Thyroid gland (tissue), 4 donors: Measurements from ENCODE around the gene TXNL4A. TPM values are rescaled to one million over a fixed set of nuclear protein-coding genes. Genes with fewer than 3 reads are reported as not detected.

ENCODE experiments used
- DNase-seq, 2 donors: peaks; one replicate each; pipeline ENCODE4 v3.0.0-alpha.2; 2019
- H3K27ac ChIP-seq, 3 donors: fragments of 200-600 bp; sonication (generic); 1 replicate in 2 of 3; 2 replicates in 1 of 3; pipeline ENCODE4 v1.5.1; 2016 to 2019; ENCODE audit warnings: mild to moderate bottlenecking in 1 of 3, moderate library complexity in 1 of 3
- H3K27me3 ChIP-seq: fragments of 200-600 bp; sonication (generic); one replicate; pipeline ENCODE4 v1.5.1; 2019
- H3K36me3 ChIP-seq, 2 donors: fragments of 200-600 bp; sonication (generic); one replicate each; pipeline ENCODE4 v1.5.1; 2016 to 2019
- H3K4me1 ChIP-seq, 2 donors: fragments of 200-600 bp; sonication (generic); one replicate each; pipeline ENCODE4 v1.5.1; 2017 to 2019
- H3K4me3 ChIP-seq, 3 donors: fragments of 200-600 bp; sonication (generic); replicated peaks in 1 of 3; 1 replicate in 2 of 3; 2 replicates in 1 of 3; pipeline ENCODE4 v1.5.1; 2016; ENCODE audit warnings: mild to moderate bottlenecking in 1 of 3
- H3K9me3 ChIP-seq: fragments of 200-600 bp; sonication (generic); one replicate; pipeline ENCODE4 v1.5.1; 2017
- CTCF ChIP-seq, 6 experiments: fragments of 200-600 bp in 3 of 6; fragments of 450-650 bp in 3 of 6; sonication (generic) in 3 of 6; IDR thresholded peaks; one replicate each; pipeline ENCODE4 v1.5.1; 2016 to 2019; ENCODE audit warnings: antibody characterized with exemption in 6 of 6, mild to moderate bottlenecking in 2 of 6, inconsistent platforms in 1 of 6, moderate library complexity in 1 of 6
- POLR2A ChIP-seq, 2 donors: fragments of 450-650 bp; IDR thresholded peaks; one replicate each; pipeline ENCODE4 v1.6.1; 2017; ENCODE audit warnings: antibody characterized with exemption in 2 of 2, mild to moderate bottlenecking in 2 of 2, moderate library complexity in 1 of 2
- WGBS, 2 donors: methylation state at CpG; one replicate each; pipeline ENCODE4 v1.1.5; 2017; 5-methylcytosine and 5-hydroxymethylcytosine counted together
- intact Hi-C: fragments of 100-400 bp; cut with DNase I; formaldehyde crosslinking; loops from one replicate; pipeline ENCODE4 v1.15.1; 2023
- total RNA-seq, 4 donors: library from RNA; depleted of rRNA; stranded (reverse); fragments of >200 nt; gene quantifications; one replicate each; pipeline ENCODE4 v1.2.3, GENCODE V29; 2016

TXNL4A gene
- total RNA-seq: 10 to 100 TPM; 22.9 to 37.4 (median 30.2) TPM

DNA sequence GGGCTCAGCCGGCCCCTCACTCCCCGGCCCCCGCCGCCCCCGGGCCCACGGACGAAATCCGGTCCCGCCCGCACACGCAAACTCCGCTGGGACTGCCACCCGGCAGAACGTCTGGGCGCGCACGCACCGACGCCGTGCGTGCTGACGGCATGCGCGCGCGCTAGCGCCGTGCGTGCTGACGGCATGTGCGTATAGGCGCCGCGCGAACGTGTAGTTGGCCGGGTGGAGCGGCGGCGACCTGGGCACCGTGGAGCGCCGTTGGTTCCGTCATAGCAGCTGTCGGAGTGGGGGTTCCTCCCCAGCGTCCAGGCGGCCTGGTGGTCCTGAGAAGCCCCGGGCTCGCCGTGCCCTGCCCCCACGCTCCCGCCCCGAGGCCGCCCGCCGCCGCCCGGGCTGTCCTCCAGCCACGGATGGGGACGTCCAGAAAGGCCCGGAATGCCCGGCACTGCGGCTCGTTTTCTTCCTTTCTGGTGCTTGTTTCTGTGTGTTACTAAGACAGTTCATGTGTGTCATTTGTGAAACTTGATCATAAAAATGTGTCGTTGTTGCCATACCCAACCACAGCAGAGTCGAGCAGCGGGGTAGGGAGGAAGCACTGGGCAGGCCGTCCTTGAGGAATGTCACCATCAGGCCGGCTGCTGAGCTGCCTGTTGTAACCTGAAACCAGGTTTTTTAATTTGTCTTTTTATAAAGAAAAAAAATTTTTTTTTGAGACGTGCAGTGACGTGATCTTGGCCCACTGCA lies at the start of gene TXNL4A:
TSS of gene TXNL4A (minus strand) at position 113 of the 744 bp plus-strand sequence. CDS start 171 bp downstream, outside the sequence.
- intact Hi-C loops: no loop called here
- WGBS, 2 donors: 0 to 1% methylated on average over 20 to 28 of the region's 71 CpGs
- peak; percentile 81 to 84 for DNase-seq

GRCh38 chr18:80037300-80037699 lies 48.9 kb upstream of the TXNL4A start:
- TF ChIP-seq POLR2A (IDR thresholded peaks at IDR 0.05): no peak
- TF ChIP-seq CTCF (IDR thresholded peaks at IDR 0.05): no peak
- DNase-seq: no peak
- WGBS, 2 donors: 97 to 98% methylated on average over 12 of the region's 12 CpGs

More for the DNA sequence above, at the start of gene TXNL4A:
- H3K9me3 ChIP-seq: no peaks in the 10 kb centered on the region
- peaks cover 0 to 4% of the 10 kb centered on the region in 2 donors for H3K36me3 ChIP-seq
- no peak for TF ChIP-seq CTCF (IDR thresholded peaks at IDR 0.05)
- peak; percentile 40 to 89 for TF ChIP-seq POLR2A (IDR thresholded peaks at IDR 0.05)
- H3K4me3 ChIP-seq: peak within 1 kb of the TSS; percentile 78 to 93 (median 92)
- peaks cover 19% of the 10 kb centered on the region in 2 donors for H3K4me1 ChIP-seq
- H3K27me3 ChIP-seq: no peaks in the 10 kb centered on the region
- H3K27ac ChIP-seq: peak within 1 kb of the TSS; percentile 94 to 97 (median 97)

DNA sequence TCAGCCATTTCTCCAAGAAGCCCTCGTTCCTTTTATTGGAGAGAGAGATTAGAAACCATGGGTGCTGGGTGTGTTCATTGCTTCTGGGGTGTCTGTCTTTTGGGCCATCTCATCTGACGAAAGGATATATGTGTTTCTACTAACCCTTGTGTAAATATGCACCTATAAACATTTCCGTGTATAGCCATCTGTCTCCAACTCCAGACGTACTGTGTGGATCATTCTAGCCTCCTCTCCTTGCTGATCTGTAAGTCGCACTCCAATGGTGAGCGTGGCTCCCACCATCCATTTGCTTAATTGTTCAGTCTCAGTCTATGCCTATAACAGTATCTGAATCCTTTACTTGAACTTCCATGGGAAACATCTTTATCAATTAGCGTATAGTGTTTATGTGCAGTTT lies 47.6 kb upstream of the TXNL4A start:
- TF ChIP-seq CTCF (IDR thresholded peaks at IDR 0.05): no peak
- TF ChIP-seq POLR2A (IDR thresholded peaks at IDR 0.05): no peak
- intact Hi-C loops: no loop called here
- Histone ChIP-seq H3K9me3 (no peaks in the 10 kb centered on the region), H3K4me3 (no peak overlapping the region), H3K4me1 (peaks cover 9 to 14% of the 10 kb centered on the region in 2 donors), H3K27ac (no peak overlapping the region), H3K36me3 (peaks cover 0 to 7% of the 10 kb centered on the region in 2 donors), H3K27me3 (no peaks in the 10 kb centered on the region)
- no peak for DNase-seq
- WGBS, 2 donors: 95 to 96% methylated on average over 7 of the region's 7 CpGs

More at GRCh38 chr18:80037300-80037699, 48.9 kb upstream of the TXNL4A start:
- Histone ChIP-seq H3K27ac (no peak overlapping the region), H3K9me3 (no peaks in the 10 kb centered on the region), H3K36me3 (peaks cover 0 to 7% of the 10 kb centered on the region in 2 donors), H3K4me1 (peaks cover 9 to 14% of the 10 kb centered on the region in 2 donors), H3K27me3 (no peaks in the 10 kb centered on the region), H3K4me3 (no peak overlapping the region)
- intact Hi-C loops: no loop called here

- peak overlapping the region; percentile 52 to 93 (median 73) for H3K4me3 ChIP-seq
- H3K9me3 ChIP-seq: no peaks in the 10 kb centered on the region
- intact Hi-C loops: no loop called here
- peaks cover 0 to 7% of the 10 kb centered on the region in 2 donors for H3K36me3 ChIP-seq
- WGBS, 2 donors: 8 to 10% methylated on average over 8 of the region's 8 CpGs
- peak overlapping the region in 2 of 3 donors; percentile 68 to 73 for H3K27ac ChIP-seq
- peak in 1 of 2 donors; percentile 3 for DNase-seq
- H3K27me3 ChIP-seq: no peaks in the 10 kb centered on the region
- TF ChIP-seq POLR2A (IDR thresholded peaks at IDR 0.05) (no peak), CTCF (IDR thresholded peaks at IDR 0.05) (no peak)
- peaks cover 9 to 14% of the 10 kb centered on the region in 2 donors for H3K4me1 ChIP-seq
Observed at GRCh38 chr18:80034852-80035406, 46.6 kb upstream of the TXNL4A start.
